Middle frontal gyrus (tissue), 1 donor: Measurements from ENCODE around the gene CNTNAP2.

Experiments used
- DNase-seq: peaks from one replicate; pipeline ENCODE4 v3.0.0-alpha.2; 2015; ENCODE audit warnings: low spot score; ENCODE audit errors: extremely low spot score

The CNTNAP2 gene

GRCh38 chr7:146982482-146982881 is 865.9 kb downstream of the CNTNAP2 start:
- no peak for DNase-seq

DNA sequence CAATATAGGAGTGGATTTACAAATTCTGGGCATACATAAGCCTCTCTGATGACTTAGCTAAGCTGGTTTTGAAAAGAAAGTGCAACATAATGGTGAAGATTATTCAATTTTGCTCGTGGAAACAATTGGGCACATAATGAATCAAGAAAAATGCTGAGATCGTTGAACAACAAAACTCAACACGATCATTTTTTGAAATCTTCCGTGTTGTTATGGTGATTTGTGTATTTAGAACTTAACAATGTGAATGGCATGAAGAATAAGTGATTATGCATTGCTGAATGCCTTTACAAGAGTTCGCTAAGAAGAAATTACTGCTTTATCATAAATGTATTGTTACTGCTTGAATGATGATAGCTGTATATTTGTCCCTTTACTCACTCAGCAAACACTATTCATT is 875.0 kb downstream of the CNTNAP2 start:
- no peak for DNase-seq

- no peak for DNase-seq
Observed at GRCh38 chr7:146993764-146994163, 877.2 kb downstream of the CNTNAP2 start.

- DNase-seq, result no peak
Observed at GRCh38 chr7:147008530-147008929, 891.9 kb downstream of the CNTNAP2 start.

DNA sequence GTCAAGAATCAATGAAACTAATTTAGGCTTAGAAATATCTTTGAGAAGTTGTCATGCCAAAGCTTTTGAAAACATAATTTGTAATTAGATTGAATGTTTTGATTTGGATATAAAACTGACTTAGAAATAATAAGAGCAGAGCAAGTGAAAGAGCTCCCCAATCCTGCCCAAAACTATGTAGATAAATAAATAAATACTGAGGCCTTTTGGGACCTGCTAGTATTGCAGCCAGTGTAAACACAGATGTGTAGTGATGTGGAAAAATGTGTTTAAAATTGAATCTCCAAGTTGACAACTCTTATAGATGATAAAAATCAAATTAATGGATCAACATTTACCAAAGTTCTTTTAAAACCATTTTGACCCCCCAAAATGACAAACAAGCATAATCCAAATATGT is 896.1 kb downstream of the CNTNAP2 start:
- no peak for DNase-seq

DNA sequence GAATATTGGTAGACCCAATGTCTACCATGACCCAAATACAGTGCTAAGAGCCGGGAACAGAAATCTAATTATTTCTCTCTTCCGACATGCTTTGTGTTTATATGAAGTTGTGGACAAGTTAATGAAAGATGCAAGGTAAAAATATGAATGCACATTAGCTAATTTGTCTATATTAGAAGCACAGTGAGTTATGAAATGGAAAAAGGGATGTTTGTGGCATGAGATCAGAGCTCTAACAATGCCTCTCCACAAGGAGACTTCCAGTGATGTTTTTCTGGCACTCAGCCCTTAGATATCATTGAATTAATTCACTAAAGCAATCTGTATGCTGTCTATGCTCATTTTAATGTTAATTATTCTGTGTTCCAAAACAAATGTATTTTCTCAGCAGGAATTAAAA is 897.2 kb downstream of the CNTNAP2 start:
- no peak for DNase-seq

DNA sequence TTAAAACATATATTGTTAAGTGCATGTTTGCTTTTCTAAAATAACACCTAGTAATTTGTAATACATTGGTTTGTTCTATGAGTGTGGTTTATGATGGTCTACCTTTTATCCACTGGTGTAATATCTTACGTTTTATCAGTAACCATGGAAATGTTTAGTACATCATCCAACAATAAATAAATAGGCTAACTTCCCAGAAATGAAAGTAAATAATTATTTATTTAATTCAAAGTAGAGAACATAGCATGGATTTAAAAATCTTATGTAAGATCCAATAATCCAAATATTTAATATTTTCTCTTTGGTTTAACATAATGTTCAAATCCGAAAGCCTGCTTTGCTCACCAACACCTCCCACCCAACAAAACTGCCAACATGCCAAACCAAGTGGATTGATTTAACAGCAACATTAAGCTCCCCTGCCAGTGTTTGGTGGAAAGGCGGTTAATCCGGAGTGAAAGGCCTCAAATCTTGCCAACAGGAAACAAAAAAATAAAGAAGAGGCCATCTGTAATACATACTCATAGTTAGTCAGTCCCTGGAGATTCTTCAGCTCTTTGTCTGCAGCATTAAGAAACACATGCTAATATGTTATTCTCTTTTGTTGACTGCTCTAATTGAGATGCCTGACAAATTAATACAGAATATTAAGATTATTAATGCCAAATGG is 897.8 kb downstream of the CNTNAP2 start:
- no peak for DNase-seq

GRCh38 chr7:147015999-147016398 is 899.4 kb downstream of the CNTNAP2 start:
- no peak for DNase-seq

GRCh38 chr7:147022056-147022455 is 905.5 kb downstream of the CNTNAP2 start:
- DNase-seq, result no peak

DNA sequence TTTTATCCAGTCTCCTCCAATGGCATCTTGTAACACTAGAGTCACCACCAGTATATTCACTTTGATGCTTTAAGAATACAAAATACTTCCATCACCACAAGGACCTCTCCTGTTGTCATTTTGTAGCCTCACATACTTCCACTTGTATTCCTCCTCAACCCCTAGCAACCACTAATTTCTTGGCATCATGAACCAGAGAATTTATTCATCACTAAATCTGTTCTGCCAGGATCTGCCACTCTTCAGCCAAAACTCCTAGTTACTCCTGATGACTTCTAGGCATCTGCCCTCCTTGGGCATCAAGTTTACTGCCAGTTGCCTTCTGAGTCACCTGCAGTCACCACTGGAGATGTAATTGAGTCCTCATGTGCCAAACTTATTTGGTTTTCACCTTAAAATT is 906.8 kb downstream of the CNTNAP2 start:
- DNase-seq, result no peak

DNA sequence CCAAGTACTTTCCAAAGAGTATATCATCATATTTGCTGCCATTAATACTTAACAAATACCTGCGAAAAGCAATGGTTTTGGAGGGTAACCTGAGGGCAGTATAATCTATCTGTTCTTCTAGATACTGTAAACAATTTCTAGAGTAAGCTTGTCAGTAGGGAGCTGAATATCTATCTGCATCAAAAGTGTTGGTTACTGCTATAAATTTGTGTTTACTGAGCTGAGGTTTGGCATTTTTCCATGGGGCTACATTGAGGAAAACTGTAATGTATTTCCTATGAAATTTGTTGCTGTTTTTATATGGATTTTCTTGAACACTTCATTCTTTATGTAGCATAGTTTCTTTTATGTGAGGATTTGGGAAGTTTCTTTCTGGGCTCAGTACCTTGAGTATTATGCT is 913.4 kb downstream of the CNTNAP2 start:
- no peak for DNase-seq

DNA sequence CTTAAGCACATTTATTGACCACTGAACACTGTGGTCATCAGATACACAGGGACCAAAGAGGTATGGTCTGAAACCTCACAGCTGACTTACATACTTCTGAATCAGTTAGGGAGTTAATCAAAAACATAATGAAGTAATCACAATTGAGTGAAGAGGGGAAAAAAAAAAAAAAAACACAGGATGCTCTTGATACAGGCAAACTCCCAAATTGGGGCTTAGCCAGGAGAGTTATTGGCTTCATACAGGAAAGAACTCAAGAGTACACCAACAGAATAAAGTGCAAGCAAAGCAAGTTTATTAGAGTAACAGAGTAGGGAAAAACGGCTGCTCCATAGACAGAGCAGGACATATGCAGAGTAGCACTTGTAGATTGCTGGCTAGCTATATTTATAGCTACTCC is 917.0 kb downstream of the CNTNAP2 start:
- DNase-seq, result no peak

GRCh38 chr7:147041438-147041837 is 924.8 kb downstream of the CNTNAP2 start:
- DNase-seq, result no peak

DNA sequence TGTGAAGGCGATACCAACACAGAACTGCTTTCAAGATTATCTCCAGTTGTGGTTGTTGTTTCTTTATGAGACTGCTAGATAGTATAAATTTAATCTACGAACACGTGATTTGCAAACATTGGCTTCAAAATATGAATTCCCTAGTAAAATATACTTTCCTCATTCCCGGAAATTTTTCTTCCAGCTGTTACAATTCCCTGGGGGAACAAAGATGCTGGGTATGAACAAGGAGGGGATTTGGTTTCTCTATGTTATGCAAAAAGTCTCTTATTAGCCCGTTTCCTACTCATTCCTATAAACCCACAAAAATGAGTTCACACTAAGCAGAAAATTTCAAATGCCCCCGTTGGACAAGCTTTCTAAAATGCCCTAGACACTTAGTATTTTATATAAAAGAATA is 928.3 kb downstream of the CNTNAP2 start:
- no peak for DNase-seq

GRCh38 chr7:147047696-147048095 is 931.1 kb downstream of the CNTNAP2 start:
- DNase-seq, result no peak

DNA sequence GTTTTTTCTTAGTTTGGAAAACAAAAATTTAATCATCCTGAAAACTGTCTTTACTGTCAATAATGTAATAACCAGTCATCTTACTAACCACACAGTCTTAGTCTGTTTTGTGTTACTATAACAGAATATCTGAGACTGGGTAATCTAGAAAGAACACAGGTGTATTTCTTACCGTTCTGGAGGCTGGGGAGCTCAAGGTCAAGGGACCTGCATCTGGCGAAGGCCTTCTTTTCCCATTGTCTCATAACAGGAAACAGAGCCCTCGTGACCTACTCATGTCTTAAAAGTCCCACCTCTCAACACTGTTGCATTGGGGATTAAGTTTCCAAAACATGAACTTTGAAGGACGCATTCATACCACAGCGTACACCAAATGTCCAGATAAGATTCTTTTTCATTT is 932.3 kb downstream of the CNTNAP2 start:
- no peak for DNase-seq

DNA sequence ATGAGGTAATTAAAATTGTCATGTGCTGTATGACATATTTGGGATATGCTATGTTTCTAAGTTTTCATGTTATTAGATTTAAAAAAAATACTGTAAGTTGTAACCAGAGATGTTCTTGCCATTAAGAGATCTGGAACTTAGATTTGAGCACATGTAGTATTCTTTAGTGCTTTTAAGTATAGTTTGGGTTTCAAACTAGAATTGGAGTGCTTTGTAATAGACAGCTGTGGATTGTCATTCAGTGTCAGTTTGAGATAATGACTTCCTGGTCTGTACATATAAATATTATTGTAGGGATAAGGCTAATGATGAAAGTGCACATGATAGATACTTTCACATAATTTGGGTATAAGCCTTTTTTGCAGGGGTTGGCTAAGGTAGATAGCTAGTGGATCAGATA is 936.2 kb downstream of the CNTNAP2 start:
- no peak for DNase-seq

- no peak for DNase-seq
Observed at GRCh38 chr7:147053746-147054145, 937.1 kb downstream of the CNTNAP2 start.

DNA sequence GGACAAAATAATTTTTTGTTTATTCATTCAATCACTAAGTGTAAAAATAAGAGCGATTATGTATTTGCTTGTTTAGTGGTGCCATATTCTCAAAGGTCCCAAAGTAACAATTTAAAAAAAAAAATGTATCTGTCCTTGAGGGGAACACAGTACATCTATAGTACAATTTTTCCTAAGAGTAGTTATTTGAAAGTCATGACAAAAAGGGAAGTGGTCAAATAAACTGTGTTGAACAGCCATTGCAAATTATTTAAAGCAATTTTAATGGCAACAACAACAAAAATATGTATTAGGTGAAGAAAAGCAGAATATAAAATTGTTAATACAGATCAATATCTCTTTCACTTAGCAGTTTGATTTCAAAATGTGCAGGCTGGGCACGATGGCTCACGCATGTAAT is 943.5 kb downstream of the CNTNAP2 start:
- no peak for DNase-seq

DNA sequence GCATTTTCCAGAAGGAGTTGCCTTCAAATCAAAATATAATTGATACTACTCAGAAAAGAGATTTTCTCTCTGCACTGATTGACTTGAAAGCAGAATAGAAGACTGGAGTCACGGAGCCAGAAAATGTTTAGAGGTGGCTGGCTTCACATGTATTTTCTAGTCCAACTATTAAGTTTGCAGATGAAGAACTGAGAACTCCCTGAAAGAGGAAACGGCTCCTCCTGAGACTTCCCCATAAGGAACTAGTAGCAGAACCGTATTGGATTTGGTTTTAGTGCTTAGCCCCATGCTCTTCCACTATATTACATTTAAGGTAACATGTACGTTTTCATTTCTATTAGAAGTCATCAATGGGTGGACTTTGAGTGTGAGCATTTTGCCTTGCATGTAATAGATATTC is 946.3 kb downstream of the CNTNAP2 start:
- DNase-seq, result no peak

DNA sequence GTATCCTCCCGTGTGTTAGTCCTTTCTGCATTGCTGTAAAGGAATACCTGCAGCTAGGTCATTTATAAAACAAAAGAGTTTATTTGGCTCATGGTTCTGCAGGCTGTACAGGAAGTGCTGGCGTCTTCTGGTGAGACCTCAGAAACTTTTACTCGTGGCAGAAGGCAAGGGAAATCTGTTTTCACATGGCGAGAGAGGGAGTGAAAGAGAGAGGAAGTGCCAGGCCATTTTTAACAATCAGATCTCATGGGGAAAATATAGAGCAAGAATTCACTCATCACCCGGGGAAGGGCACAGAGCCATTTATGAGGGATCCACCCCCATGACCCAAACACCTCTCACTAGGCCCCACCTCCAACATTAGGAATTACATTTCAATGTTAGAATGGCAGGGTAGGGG is 952.2 kb downstream of the CNTNAP2 start:
- DNase-seq, result no peak

GRCh38 chr7:147069771-147070170 is 953.2 kb downstream of the CNTNAP2 start:
- DNase-seq, result no peak

DNA sequence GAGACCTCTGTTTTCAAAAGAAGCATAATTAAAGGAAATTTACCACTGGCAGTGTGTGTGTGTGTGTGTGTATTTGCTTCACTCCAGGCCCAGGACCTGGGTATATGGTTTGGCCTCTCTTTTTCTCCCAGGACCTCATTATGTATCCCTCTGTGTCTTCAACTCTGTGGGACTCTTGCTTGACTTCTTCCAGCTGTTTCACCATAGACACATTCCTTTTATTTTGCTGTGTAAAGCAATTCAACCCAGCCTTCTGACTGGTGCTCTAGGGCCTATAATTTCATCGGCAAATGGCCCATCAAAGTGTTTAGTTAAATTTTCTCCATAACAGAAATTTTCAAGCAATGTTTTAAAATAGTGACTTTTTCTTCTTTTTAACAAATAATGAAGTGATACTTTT is 954.3 kb downstream of the CNTNAP2 start:
- no peak for DNase-seq

- DNase-seq, result no peak
Observed at GRCh38 chr7:147071536-147071935, 954.9 kb downstream of the CNTNAP2 start.
